ENCODE measurements around the gene ATF4.

- TF ChIP-seq CTCF (IDR thresholded peaks at IDR 0.05; ENCODE audit: low read length) (no peak), EZH2 (optimal IDR thresholded peaks at IDR 0.05; ENCODE audit: low read depth, low read length) (no peak)
Measured at GRCh38 chr22:39510529-39511149, 9.7 kb upstream of the ATF4 start.

Measured in MM.1S (cell line).